HG02943 (cell line): ENCODE data around the gene FCHSD2.
"Not testable (repeated sequence)": the region's sequence is repeated elsewhere in the genome, so short reads cannot be mapped to it uniquely, and the experiment has no call there.

ENCODE experiments used
- ATAC-seq: cut with Tn5 transposase; IDR thresholded peaks from one replicate; pipeline ENCODE4 v1.9.1; 2021; ENCODE audit warnings: mild to moderate bottlenecking, low read depth, moderate library complexity; ENCODE audit not compliant: unreplicated experiment

FCHSD2 gene

GRCh38 chr11:72943664-72944063 is 198.5 kb downstream of the FCHSD2 start:
- ATAC-seq: no peak

GRCh38 chr11:72940417-72940816 is 201.7 kb downstream of the FCHSD2 start:
- ATAC-seq: no peak

DNA sequence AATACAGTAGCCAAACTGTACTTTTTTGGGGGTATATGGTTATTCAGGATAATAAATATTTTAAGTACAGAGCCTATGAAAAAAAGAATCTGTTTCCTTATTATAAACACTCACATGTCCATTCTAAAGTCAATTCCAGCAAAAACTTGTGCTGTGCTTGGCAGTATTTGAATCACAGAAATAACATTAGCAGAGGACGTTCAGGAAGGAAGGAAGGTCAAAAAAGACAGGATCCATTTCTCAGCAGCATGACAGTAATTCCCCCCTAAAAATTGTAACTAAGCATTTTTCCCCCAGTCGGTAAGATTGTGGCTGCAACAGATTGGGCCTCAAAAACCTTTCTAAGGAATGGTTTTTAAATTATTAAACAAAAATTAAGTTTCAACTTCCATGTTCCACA is 203.1 kb downstream of the FCHSD2 start:
- ATAC-seq: no peak

DNA sequence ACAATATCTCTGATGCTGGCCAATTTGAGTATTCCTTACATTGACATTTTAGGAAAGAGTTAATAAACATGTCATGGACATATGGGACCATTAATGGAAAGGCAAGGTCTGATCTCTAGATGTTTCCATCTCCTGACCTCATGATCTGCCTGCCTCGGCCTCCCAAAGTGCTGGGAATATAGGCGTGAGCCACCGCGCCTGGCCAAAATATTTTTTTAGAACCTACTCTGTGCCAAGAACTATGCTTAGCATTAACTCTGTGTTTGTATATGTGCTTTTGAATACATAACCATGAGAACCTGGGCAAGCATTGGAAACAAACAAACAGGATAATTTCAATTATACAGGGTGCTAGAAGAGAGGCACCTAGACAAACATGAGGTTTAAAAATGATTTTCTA is 204.7 kb downstream of the FCHSD2 start:
- no peak for ATAC-seq

GRCh38 chr11:72935700-72936099 is 206.4 kb downstream of the FCHSD2 start:
- ATAC-seq: no peak

GRCh38 chr11:72932132-72932570 is 210.0 kb downstream of the FCHSD2 start:
- no peak for ATAC-seq

DNA sequence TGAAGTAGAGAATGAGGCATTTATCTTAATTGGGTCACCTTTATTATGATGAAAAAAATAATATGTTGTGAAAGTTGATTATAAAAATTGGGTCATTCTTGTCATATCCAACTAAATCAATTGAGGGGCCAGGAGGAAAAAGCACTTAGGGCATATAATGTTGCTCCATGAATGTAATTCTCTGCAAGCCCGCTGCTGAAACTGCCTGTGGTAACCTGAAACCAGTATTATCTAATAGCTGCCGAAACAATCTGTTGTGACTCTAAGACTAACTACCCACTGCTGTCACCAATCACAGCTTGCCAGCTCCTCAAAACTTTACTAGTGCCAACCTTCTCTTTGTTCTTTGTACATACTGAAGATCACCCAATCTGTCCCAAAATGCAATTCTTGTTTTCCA is 212.1 kb downstream of the FCHSD2 start:
- no peak for ATAC-seq

DNA sequence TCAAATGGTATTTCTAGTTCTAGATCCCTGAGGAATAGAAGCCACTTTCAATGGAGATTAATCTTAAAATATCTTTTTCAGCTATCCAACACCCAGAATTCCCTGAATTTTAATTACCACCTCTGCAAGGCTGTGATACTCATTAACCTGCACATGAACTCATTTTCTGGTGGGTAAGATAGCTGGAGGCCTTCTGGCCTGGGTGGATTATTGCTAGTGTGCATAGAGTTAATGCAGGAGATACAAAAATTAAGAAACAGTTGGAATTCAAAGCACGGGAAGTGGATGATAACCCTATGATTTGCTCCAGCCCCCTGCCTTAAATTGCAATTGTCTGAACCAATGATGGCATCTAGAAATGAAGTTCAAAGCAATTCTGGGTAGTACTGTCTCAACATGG is 212.9 kb downstream of the FCHSD2 start:
- ATAC-seq: no peak

GRCh38 chr11:72927380-72927779 is 214.7 kb downstream of the FCHSD2 start:
- no peak for ATAC-seq

- no peak for ATAC-seq
Observed at GRCh38 chr11:72926076-72926475, 216.0 kb downstream of the FCHSD2 start.

- ATAC-seq: no peak
Observed at GRCh38 chr11:72925656-72926055, 216.5 kb downstream of the FCHSD2 start.

GRCh38 chr11:72924568-72925190 is 217.4 kb downstream of the FCHSD2 start:
- ATAC-seq: no peak

DNA sequence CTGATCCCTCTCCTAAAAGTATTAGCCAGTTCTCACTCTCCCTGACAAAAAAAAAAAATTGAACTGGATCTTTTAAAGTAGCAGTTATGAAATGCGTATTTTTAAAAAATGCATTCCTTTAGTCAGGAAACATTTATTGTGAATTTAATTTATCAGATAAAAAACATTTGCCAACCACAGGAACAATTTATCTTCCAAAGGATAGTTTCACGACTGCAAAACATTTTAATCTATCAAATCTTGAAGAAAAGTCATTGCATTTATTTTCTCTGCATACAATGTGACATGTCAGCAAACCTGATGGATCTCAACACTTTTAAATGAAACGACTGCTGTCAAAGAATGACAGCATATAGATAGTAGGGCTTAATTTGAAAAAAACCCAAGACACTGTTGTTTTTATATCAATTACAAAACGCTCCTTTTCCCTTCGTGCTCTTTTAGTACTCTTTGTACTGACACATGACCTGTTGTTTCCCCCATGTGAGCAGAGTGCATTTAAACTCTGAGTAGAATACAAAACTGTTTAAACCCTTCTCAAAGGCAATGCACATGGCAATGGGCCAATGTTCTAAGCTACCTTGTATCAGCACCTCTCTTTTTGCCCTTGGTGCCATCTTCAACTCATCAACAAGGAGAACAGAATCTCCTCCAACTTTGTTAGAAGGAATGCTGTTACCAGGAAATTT is 220.9 kb downstream of the FCHSD2 start:
- no peak for ATAC-seq

DNA sequence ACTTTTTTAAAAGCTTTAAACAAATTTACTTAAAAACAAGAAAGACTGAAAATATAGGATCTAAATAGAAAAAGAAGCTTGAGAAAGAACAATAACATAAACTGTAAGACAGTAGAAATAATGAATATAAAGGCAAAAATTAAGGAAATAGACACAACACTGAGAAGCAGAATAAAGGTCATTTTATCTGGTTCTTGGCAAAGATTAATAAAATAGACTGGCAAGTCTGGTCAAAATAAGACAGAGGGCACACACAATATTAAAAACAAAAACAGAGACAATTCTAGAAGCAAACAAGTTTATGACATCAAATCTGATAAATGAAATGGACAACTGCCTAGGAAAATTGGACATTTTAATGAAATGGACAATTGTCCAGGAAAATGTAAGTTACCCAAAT is 222.1 kb downstream of the FCHSD2 start:
- no peak for ATAC-seq

GRCh38 chr11:72918851-72919250 is 223.3 kb downstream of the FCHSD2 start:
- no peak for ATAC-seq

- ATAC-seq: no peak
Observed at GRCh38 chr11:72912253-72912652, 229.9 kb downstream of the FCHSD2 start.

- ATAC-seq: not testable (repeated sequence)
Observed at GRCh38 chr11:72909558-72910388, 232.3 kb downstream of the FCHSD2 start.

GRCh38 chr11:72908032-72908676 is 234.0 kb downstream of the FCHSD2 start:
- no peak for ATAC-seq

GRCh38 chr11:72904016-72904415 is 238.1 kb downstream of the FCHSD2 start:
- ATAC-seq: no peak

GRCh38 chr11:72901374-72901773 is 240.7 kb downstream of the FCHSD2 start:
- ATAC-seq: no peak

- ATAC-seq: no peak
Observed at GRCh38 chr11:72900013-72900412, 242.1 kb downstream of the FCHSD2 start.
